ENCODE results near the gene SLC25A3.
"Not testable (repeated sequence)": the region's sequence is repeated elsewhere in the genome, so short reads cannot be mapped to it uniquely, and the experiment has no call there.

Gene SLC25A3

DNA sequence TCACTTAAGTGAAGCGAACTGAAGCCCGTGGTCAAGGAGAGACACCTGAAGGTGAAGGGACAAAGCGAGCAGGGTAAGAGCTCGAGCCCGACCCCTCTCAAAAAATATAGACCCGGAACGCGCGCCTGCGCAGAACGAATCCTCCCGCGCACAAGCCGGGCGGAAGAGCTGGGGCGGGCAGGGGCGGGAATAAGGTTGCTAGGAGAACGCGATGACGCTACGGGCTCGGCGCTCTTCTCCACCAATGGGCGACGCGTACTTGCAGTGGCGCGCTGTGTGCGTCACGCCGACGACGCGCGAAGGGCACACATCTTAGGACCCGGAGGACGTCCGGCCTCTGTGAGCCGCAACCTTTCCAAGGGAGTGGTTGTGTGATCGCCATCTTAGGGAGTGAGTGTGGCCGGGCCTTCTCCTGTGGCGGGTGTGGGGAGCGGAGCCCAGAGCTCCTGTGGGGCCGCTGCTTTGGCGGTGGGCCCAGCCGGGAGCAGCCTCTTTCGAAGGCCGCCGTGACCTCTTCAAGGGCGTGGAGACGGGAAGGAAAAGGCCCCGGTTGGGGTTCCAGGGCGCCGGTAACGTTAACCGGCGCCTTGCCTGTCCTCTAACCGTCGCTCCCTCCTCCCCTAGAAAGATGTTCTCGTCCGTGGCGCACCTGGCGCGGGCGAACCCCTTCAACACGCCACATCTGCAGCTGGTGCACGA, at the start of gene SLC25A3:
Gene SLC25A3 (plus strand): TSS at position 336 of the 699 bp plus-strand sequence. CDS start 293 bp downstream, at position 629.
- peak; percentile 94 for DNase-seq

DNA sequence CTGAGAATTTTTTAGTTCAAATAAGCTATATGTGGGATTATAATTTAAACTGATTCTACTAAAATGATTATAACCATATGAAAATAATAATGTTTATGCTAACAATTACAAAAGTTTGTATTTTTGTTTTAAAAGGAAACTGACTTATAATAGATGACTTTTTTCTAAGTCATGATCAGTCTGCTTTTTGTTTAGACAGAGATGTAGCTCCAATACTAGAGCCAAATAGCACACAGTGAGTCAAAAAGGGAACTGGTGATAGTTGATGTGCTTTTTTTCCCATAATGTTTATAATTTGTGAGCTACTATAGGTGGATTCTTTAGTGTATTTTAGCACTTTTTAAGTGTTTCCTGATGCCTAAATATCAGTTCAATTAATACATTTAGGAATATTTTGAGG, 49.8 kb upstream of the SLC25A3 start:
- DNase-seq, result no peak

DNA sequence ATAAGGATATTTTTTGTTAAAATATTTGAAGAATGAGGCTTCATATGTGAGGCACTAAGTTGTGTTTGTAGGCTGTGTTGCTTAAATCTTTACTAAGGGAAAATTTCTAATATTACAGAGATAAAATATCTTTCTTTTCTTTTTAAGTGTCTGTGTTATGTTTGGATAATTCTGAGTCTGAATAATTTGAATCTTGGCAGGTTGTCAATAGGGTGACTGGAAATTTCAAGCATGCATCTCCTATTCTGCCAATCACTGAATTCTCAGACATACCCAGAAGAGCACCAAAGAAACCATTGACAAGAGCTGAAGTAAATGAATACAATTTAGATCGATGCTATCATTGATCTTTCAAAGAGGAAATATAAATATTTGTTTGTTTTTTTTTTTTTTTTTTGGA, 48.7 kb upstream of the SLC25A3 start:
- no peak for DNase-seq

DNA sequence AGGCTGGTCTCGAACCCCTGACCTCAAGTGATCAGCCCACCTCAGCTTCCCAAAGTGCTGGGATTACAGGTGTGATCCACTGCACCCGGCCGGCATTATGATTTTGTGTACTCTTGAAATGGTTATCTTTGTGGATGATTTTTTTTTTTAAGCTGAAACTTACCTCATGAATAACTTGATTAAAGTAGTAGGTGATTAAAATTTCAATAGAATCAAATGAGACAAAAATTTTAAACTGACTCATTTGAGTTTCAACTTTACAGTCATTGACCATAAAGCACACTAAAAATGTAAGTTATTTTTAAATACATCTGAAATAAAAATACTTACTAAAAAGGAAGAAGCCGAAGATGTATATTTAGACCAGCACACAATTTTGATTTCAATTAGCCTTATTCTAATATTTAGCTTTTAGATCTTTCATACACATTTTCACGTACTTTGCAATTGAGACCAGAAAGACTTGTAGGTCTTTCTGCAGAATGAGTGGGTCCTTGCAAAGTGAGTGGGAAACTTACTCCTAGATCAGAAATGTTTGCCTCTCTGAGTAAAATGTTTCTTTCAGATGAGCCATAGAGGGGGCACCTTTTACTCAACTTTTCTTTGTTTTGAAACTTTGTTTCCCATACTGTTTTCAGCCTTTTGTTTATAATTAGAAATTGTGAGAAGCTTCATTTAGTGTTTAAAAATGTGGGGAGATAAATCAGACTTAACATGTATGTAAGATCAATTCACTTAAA, 43.9 kb upstream of the SLC25A3 start:
- no peak for DNase-seq

DNA sequence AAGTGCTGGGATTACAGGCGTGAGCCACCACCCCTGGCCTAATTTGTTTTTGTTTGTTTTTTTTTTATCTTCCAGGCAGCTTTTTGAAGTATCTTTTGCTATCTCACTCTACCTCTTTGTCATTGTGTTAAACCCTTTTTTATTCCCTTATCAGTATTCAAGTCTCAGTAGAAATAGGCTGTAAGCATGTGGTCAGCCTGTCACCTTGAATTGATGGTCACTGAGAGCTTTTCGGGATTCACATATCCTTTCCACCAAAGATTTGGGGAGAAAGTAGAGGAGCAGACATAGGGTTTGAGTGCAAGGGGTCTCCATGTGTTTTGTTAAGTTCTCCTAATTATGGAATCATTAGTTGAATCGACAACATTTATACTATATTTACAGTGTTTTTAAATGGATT, 41.7 kb upstream of the SLC25A3 start:
- DNase-seq, result no peak

GRCh38 chr12:98558097-98558496, 35.4 kb upstream of the SLC25A3 start:
- not testable (repeated sequence) for DNase-seq

GRCh38 chr12:98559666-98560065, 33.8 kb upstream of the SLC25A3 start:
- DNase-seq, result no peak

DNA sequence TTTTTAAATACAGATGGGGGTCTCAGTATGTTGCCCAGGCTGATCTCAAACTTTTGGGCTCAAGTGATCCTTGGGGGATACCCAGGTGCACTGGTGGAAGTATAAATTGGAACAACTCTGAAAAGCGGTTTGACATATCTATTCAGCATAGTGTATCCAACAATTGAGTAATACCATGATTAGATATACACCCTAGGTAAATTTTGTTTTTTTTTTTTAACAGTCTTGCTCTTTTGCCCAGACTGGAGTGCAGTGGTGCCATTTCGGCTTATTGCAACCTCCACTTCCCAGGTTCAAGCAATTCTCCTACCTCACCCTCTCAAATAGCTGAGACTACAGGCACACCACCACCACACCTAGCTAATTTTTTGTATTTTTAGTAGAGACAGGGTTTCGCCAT, 31.6 kb upstream of the SLC25A3 start:
- DNase-seq, result no peak

GRCh38 chr12:98572010-98572409, 21.5 kb upstream of the SLC25A3 start:
- DNase-seq, result no peak

- no peak for DNase-seq
These were observed 19.4 kb upstream of the SLC25A3 start for GRCh38 chr12:98574110-98574509.

- DNase-seq, result no peak
These were observed 18.5 kb upstream of the SLC25A3 start for GRCh38 chr12:98575013-98575412.

- not testable (repeated sequence) for DNase-seq
These were observed 16.7 kb upstream of the SLC25A3 start for GRCh38 chr12:98576795-98577194.

GRCh38 chr12:98578392-98578791, 15.1 kb upstream of the SLC25A3 start:
- DNase-seq, result no peak

DNA sequence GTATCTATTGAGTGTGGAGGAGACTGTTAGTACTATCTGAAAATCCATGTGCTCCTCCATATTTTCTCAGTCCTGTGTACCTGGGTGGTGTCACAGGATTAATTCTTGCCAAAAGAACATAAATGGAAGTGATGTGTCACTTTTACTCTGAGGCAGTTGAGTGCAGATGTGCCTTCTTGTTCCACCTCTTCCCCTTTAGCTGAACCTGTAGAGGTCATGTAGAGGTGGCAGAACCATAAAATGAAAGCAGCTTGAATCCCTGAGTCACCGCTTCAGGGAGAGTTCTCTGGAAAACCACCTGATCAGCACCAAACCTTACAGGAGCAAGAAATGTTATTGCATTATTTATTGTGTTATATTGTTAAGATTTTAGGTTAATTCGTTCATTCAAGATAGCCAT, 14.7 kb upstream of the SLC25A3 start:
- DNase-seq, result no peak

GRCh38 chr12:98579347-98579746, 14.1 kb upstream of the SLC25A3 start:
- no peak for DNase-seq

- DNase-seq, result no peak
These were observed 13.7 kb upstream of the SLC25A3 start for GRCh38 chr12:98579835-98580234.

- DNase-seq, result no peak
These were observed 12.8 kb upstream of the SLC25A3 start for GRCh38 chr12:98580695-98581094.

GRCh38 chr12:98581101-98581500, 12.4 kb upstream of the SLC25A3 start:
- DNase-seq, result no peak

DNA sequence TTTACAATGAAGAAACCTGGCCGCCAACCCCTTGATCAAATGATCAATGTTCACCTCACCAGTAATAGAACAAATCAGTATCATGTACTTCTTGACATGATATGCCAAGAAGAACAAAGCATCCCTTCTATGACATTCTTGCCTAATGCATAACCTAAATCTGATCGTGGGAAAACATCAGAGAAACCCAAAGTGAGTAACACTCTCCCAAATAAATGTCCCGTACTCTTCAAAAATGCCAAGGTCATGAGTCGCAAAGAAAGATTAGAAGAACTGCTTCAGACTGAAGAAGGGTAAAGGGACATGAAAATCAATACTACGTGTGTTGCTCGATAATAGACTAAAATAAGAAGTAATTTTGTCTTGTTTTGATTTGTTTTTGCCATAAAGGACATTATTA, 11.4 kb upstream of the SLC25A3 start:
- DNase-seq, result no peak

GRCh38 chr12:98587084-98587483, 6.4 kb upstream of the SLC25A3 start:
- no peak for DNase-seq

DNA sequence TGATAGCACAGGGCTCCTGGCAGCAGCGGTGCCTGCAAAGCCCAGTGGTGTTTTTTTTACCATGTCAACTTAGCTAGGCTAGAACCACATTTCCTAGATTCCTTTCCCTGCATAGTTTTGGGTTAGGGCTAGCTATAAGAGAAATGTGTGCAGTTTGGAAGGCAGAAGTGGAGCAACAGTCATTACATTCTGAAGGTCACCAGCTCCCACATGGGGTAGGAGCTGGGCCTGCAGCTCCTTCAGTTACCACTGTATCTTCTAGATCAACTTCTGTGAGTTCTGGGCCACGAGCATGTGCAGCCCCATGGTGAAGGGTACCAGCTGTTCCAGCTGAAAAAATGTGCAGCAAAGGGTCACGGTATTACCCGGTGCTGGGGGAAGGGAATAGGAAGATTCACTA, 2.3 kb upstream of the SLC25A3 start:
- no peak for DNase-seq

DNA sequence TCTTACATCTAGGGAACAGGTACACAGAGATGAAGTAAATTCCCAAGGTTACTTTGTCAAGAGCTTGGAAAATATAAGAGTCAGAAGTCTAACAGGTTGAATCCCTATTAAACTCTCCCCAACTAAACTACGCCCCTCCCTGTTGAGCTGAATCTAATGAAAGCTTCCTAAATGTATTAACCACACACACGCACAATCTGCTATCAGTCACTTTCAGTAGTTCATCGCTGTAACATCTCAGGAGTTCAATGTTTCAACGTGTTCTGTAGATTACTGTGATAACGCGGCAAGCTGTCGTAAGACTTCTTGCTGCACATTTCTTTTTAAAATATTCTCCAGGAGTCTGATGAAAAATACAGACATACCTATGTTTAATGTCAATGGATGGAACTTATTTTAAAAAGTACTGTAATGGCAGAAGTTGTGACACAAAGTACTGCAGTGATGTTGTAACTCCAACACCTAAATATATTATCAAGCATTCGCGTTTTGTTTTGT, 612 bp upstream of the SLC25A3 start:
- DNase-seq, result no peak

- no peak for DNase-seq
These were observed 757 bp downstream of the SLC25A3 start for GRCh38 chr12:98594050-98594835.
